HL-60 (cell line): ENCODE results near the gene DCAF16.

Experiments used
- GABPA ChIP-seq: IDR thresholded peaks from 2 replicates; pipeline ENCODE4 v1.6.1; 2012; ENCODE audit warnings: low read depth
- POLR2AphosphoS5 ChIP-seq: IDR thresholded peaks from 2 replicates; pipeline ENCODE4 v1.6.1; 2012; ENCODE audit warnings: low read depth
- SPI1 ChIP-seq: IDR thresholded peaks from 2 replicates; pipeline ENCODE4 v1.6.1; 2012; ENCODE audit warnings: low read depth, mild to moderate bottlenecking, borderline replicate concordance
- TF ChIP-seq, protein P1 (sequence below): IDR thresholded peaks from one replicate; pipeline ENCODE4 v1.5.1; 2011; ENCODE audit warnings: low read length, control low read depth, inconsistent platforms; ENCODE audit not compliant: insufficient read depth
- TF ChIP-seq, protein P2 (sequence below): IDR thresholded peaks from 2 replicates; pipeline ENCODE4 v1.6.1; 2012; ENCODE audit warnings: low read depth; ENCODE audit not compliant: insufficient replicate concordance

DNA sequence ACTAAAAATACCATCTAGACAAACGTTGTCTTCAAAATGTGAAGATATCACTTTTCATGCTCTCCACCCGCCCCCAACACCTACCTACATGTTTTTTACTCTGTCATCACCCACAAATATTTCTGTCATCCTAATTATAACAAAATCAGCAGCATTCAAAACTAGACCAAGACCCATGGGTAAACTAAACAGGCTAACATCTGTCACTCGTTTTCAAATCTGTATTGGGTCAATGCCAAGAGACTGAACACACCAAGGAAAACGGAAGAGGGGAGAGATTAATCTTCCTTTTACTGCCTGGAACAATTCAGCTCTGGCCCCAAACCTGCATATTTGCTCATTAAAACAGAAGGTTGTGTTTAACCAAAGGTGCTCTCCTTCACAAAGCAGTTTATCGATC, 46.6 kb downstream of the DCAF16 start:
- TF ChIP-seq, protein P1, sequence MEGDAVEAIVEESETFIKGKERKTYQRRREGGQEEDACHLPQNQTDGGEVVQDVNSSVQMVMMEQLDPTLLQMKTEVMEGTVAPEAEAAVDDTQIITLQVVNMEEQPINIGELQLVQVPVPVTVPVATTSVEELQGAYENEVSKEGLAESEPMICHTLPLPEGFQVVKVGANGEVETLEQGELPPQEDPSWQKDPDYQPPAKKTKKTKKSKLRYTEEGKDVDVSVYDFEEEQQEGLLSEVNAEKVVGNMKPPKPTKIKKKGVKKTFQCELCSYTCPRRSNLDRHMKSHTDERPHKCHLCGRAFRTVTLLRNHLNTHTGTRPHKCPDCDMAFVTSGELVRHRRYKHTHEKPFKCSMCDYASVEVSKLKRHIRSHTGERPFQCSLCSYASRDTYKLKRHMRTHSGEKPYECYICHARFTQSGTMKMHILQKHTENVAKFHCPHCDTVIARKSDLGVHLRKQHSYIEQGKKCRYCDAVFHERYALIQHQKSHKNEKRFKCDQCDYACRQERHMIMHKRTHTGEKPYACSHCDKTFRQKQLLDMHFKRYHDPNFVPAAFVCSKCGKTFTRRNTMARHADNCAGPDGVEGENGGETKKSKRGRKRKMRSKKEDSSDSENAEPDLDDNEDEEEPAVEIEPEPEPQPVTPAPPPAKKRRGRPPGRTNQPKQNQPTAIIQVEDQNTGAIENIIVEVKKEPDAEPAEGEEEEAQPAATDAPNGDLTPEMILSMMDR: no peak
- no peak for TF ChIP-seq GABPA
- TF ChIP-seq, protein P2, sequence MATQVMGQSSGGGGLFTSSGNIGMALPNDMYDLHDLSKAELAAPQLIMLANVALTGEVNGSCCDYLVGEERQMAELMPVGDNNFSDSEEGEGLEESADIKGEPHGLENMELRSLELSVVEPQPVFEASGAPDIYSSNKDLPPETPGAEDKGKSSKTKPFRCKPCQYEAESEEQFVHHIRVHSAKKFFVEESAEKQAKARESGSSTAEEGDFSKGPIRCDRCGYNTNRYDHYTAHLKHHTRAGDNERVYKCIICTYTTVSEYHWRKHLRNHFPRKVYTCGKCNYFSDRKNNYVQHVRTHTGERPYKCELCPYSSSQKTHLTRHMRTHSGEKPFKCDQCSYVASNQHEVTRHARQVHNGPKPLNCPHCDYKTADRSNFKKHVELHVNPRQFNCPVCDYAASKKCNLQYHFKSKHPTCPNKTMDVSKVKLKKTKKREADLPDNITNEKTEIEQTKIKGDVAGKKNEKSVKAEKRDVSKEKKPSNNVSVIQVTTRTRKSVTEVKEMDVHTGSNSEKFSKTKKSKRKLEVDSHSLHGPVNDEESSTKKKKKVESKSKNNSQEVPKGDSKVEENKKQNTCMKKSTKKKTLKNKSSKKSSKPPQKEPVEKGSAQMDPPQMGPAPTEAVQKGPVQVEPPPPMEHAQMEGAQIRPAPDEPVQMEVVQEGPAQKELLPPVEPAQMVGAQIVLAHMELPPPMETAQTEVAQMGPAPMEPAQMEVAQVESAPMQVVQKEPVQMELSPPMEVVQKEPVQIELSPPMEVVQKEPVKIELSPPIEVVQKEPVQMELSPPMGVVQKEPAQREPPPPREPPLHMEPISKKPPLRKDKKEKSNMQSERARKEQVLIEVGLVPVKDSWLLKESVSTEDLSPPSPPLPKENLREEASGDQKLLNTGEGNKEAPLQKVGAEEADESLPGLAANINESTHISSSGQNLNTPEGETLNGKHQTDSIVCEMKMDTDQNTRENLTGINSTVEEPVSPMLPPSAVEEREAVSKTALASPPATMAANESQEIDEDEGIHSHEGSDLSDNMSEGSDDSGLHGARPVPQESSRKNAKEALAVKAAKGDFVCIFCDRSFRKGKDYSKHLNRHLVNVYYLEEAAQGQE: no peak
- no peak for TF ChIP-seq POLR2AphosphoS5
- no peak for TF ChIP-seq SPI1
